D721Med (cell line): ENCODE data around the gene RNF130.
A peak's percentile ranks its signal among the peaks of the same experiment; 100 is the strongest.

Experiments
- DNase-seq: peaks from one replicate; pipeline ENCODE4 v3.0.0; 2011; ENCODE audit warnings: low spot score; ENCODE audit not compliant: insufficient read length
- FAIRE-seq: peaks from 2 replicates; lab custom pipeline; 2011; peaks lifted over from hg19 to GRCh38; lab: Jason Lieb, UNC
- CTCF ChIP-seq: IDR thresholded peaks from 2 replicates; pipeline ENCODE4 v1.5.1; 2012; ENCODE audit warnings: mild to moderate bottlenecking, control low read depth; ENCODE audit not compliant: insufficient read depth; ENCODE audit errors: missing control alignments

Gene RNF130

GRCh38 chr5:180097163-180097894 lies 25.8 kb upstream of the RNF130 start:
- DNase-seq, result no peak
- TF ChIP-seq CTCF, result no peak

GRCh38 chr5:180096616-180097015 lies 25.1 kb upstream of the RNF130 start:
- no peak for DNase-seq
- no peak for TF ChIP-seq CTCF
- no peak for FAIRE-seq

More at GRCh38 chr5:180097163-180097894, 25.8 kb upstream of the RNF130 start:
- no peak for FAIRE-seq

DNA sequence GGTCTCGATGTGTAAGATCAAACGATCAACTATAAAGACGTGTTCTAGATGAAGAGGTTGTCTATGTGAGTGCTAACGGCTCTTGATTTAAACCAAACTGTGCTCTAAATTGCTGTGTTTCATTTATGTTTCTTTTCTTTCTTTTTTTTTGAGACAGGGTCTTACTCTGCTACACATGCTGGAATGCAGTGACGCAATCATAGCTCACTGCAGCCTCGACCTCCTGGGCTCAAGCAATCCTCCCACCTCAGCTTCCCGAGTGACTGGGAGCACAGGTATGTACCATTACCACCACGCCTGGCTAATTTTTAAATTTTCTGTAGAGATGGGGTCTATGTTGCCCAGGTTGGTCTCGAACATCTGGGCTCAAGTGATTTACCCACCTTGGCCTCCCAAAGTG lies 24.0 kb upstream of the RNF130 start:
- no peak for TF ChIP-seq CTCF
- no peak for DNase-seq
- FAIRE-seq, result no peak

GRCh38 chr5:180093651-180094382 lies 22.3 kb upstream of the RNF130 start:
- no peak for TF ChIP-seq CTCF
- DNase-seq (no peak), FAIRE-seq (no peak)

DNA sequence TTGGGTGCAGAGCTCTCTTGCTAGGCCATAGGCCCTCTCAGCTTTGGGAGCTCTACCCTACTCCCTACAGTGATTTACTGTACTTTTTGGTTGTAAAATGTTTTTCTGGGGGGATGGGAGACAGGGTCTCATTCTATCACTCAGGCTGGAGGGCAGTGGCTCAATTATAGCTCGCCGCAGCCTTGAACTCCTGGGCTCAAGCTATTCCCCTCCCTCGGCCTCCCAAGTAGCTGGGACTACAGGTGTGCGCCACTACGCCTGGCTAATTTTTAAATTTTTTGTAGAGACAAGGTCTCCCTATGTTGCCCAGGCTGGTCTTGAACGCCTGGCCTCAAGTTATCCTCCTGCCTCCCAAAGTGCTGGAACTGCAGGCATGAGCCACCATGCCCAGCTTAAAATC lies 21.7 kb upstream of the RNF130 start:
- FAIRE-seq, result no peak
- TF ChIP-seq CTCF, result no peak
- no peak for DNase-seq

DNA sequence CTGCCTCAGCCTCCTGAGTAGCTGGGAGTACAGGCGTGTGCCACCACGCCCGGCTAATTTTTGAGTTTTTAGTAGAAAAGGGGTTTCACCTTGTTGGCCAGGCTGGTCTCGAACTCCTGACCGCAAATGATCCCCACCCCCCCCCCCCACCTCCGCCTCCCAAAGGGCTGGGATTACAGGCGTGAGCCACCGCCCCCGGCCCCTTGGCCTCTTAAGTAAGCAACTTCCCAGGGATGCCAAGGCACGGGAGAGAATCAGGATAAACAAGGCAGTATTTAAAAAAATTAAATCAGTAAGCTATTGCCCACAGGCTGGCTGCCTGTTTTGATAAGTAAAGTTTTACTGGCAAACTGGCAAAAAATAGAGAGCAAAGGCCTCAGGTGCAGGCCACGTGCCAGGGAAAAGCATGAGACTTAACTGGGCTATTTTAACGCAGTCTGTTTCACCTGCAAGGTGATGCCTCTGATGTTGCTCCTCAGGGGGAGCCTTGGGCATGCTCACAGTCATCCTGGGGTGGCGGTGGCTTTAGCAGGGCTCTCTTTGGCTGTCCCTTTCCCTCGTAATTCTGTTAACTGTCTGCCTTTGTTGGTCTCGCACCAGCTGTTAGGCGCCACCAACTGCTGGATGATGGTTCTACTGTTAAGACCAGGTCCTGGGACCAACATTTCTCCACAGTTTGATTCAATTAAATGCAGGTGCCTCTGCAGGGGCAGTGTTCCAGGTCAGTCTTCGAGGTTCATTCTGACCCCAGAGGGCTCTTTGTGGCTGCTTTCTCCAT lies 19.4 kb upstream of the RNF130 start:
- FAIRE-seq, result no peak
- no peak for DNase-seq
- peak; percentile 12 for TF ChIP-seq CTCF
